Naive thymus-derived CD4-positive, alpha-beta T cell (primary cell): ENCODE results near the gene ZNF594. TPM values are rescaled to one million over a fixed set of nuclear protein-coding genes. Genes with fewer than 3 reads are reported as not detected.

Experiments used
- ATAC-seq: fragments of 150-1000 bp; cut with Tn5 transposase; 2 replicates; pipeline ENCODE4 v1.10.0; 2021; ENCODE audit warnings: mild to moderate bottlenecking, moderate library complexity
- CTCF ChIA-PET: fragments of 350-600 bp; sonication (Branson Sonifier 250); formaldehyde crosslinking; loops from one replicate; lab custom pipeline; 2021; ENCODE audit warnings: antibody characterized with exemption; lab: Charles Lee
- POLR2A ChIA-PET: fragments of 350-600 bp; sonication (Branson Sonifier 250); formaldehyde crosslinking; loops from one replicate; lab custom pipeline; 2021; ENCODE audit warnings: antibody characterized with exemption, inconsistent platforms; lab: Charles Lee
- DNase-seq, 9 donors: peaks; one replicate each; pipeline versions ENCODE4 v3.0.0 to v3.0.0-alpha.2; 2020 to 2022; ENCODE audit warnings: mixed read lengths in 1 of 9
- H3K27ac ChIP-seq: one replicate; pipeline ENCODE4 v1.7.0; 2013; ENCODE audit warnings: mild to moderate bottlenecking, low read depth, low read length, moderate library complexity
- H3K27me3 ChIP-seq, 2 donors: one replicate each; pipeline ENCODE4 v1.7.0; 2013; ENCODE audit warnings: low read length in 2 of 2, mild to moderate bottlenecking in 2 of 2, moderate library complexity in 2 of 2; ENCODE audit not compliant: control insufficient read depth in 2 of 2, insufficient read depth in 2 of 2
- H3K36me3 ChIP-seq, 3 experiments: 1 replicate in 2 of 3; 2 replicates in 1 of 3; pipeline ENCODE4 v1.7.0; 2013; ENCODE audit warnings: low read length in 3 of 3, mild to moderate bottlenecking in 3 of 3, moderate library complexity in 1 of 3; ENCODE audit not compliant: insufficient read depth in 3 of 3, control insufficient read depth in 2 of 3
- H3K4me1 ChIP-seq, 2 donors: one replicate each; pipeline ENCODE4 v1.7.0; 2013; ENCODE audit warnings: low read length in 2 of 2, mild to moderate bottlenecking in 2 of 2, moderate library complexity in 1 of 2; ENCODE audit not compliant: control insufficient read depth in 2 of 2, insufficient read depth in 2 of 2
- H3K4me3 ChIP-seq: 2 replicates; pipeline ENCODE4 v1.7.0; 2013; ENCODE audit warnings: mild to moderate bottlenecking, low read length
- H3K9me3 ChIP-seq, 3 experiments: 1 replicate in 2 of 3; 2 replicates in 1 of 3; pipeline ENCODE4 v1.7.0; 2013; ENCODE audit warnings: low read length in 3 of 3; ENCODE audit not compliant: control insufficient read depth in 2 of 3
- H3K27ac Mint-ChIP-seq, 9 donors: one replicate each; pipeline ENCODE4 v1.8.0; 2020 to 2022; ENCODE audit warnings: mixed read lengths in 9 of 9, mild to moderate bottlenecking in 8 of 9, moderate library complexity in 5 of 9, inconsistent platforms in 2 of 9
- H3K27me3 Mint-ChIP-seq, 5 donors: one replicate each; pipeline ENCODE4 v1.8.0; 2021 to 2022; ENCODE audit warnings: mixed read lengths in 5 of 5, mild to moderate bottlenecking in 1 of 5
- H3K36me3 Mint-ChIP-seq, 5 donors: one replicate each; pipeline ENCODE4 v1.8.0; 2020 to 2022; ENCODE audit warnings: mixed read lengths in 5 of 5, mild to moderate bottlenecking in 3 of 5, inconsistent platforms in 1 of 5
- H3K4me1 Mint-ChIP-seq, 7 donors: one replicate each; pipeline ENCODE4 v1.8.0; 2020 to 2022; ENCODE audit warnings: mixed read lengths in 7 of 7, mild to moderate bottlenecking in 3 of 7, inconsistent platforms in 1 of 7
- H3K4me3 Mint-ChIP-seq, 10 donors: one replicate each; pipeline ENCODE4 v1.8.0; 2020 to 2022; ENCODE audit warnings: mild to moderate bottlenecking in 10 of 10, mixed read lengths in 10 of 10, moderate library complexity in 6 of 10, inconsistent platforms in 2 of 10
- H3K9me3 Mint-ChIP-seq, 11 donors: one replicate each; pipeline ENCODE4 v1.8.0; 2020 to 2022; ENCODE audit warnings: mixed read lengths in 11 of 11, mild to moderate bottlenecking in 4 of 11, inconsistent platforms in 1 of 11, moderate library complexity in 1 of 11
- intact Hi-C, 2 donors: fragments of 100-400 bp; cut with micrococcal nuclease; formaldehyde crosslinking; loops; one replicate each; pipeline ENCODE4 v1.15.1; 2023
- polyA plus RNA-seq, 2 donors: library from polyadenylated mRNA; unstranded; fragments of 300-500 nt; fragmentation: Illumina TruSeq; gene quantifications; one replicate each; pipeline ENCODE4 v1.2.3, GENCODE V29; 2021
- total RNA-seq, 6 experiments: library from RNA in 5 of 6; stranded (reverse) in 5 of 6; gene quantifications; 1 replicate in 5 of 6; 2 replicates in 1 of 6; pipeline ENCODE4 v1.2.3 and lab custom pipeline; 2021 to 2026

The ZNF594 gene
- total and polyA plus RNA-seq, 7 experiments from 2014 or later, result 2.6 to 35.7 (median 6.0) TPM

DNA sequence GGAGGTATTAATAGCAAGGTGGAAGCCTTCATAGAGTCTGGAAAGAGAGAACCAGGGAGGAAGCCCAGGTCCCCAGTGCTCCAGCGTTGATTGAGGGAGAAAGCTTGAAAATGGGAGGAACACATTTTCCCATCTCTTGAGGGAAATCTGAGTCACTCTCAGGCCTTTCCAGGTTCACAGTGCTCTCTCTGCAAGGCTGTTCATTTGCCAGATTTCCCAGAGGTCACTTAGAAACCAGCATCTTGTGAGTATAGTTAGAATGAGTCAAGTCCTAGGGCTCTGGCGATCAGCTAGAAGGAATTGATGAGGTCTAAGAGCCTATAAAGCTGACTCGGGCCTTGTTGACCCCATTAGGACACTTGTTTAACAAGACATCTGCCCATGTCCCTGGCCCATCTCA lies 17.7 kb upstream of the ZNF594 start:
- no peaks in the 10 kb centered on the region for H3K27me3 ChIP-seq
- no peak overlapping the region for H3K27ac ChIP-seq
- H3K4me3 ChIP-seq, result no peak overlapping the region
- ATAC-seq, result no peak
- H3K4me1 ChIP-seq, result no peaks in the 10 kb centered on the region
- H3K4me3 Mint-ChIP-seq, result no peak overlapping the region
- DNase-seq, result no peak
- CTCF ChIA-PET, result no interaction called here
- intact Hi-C loops, result no loop called here
- POLR2A ChIA-PET, result no interaction called here
- H3K27me3 Mint-ChIP-seq, result no peaks in the 10 kb centered on the region
- H3K9me3 ChIP-seq, result no peaks in the 10 kb centered on the region
- peak overlapping the region in 1 of 9 donors; percentile 22 for H3K27ac Mint-ChIP-seq
- no peaks in the 10 kb centered on the region for H3K9me3 Mint-ChIP-seq
- H3K36me3 ChIP-seq, result no peaks in the 10 kb centered on the region
- peaks cover 0 to 13% (median 7%) of the 10 kb centered on the region in 7 donors for H3K4me1 Mint-ChIP-seq
- H3K36me3 Mint-ChIP-seq, result peaks cover 0 to 18% (median 5%) of the 10 kb centered on the region in 5 donors

- Mint-ChIP-seq H3K36me3 (peaks cover 0 to 26% (median 16%) of the 10 kb centered on the region in 5 donors), H3K4me1 (peaks cover 0 to 4% (median 0%) of the 10 kb centered on the region in 7 donors), H3K27me3 (no peaks in the 10 kb centered on the region), H3K27ac (peak overlapping the region in 1 of 9 donors; percentile 55), H3K4me3 (no peak overlapping the region), H3K9me3 (peaks cover 0 to 5% (median 0%) of the 10 kb centered on the region in 11 donors)
- CTCF ChIA-PET, result no interaction called here
- no peak for DNase-seq
- Histone ChIP-seq H3K4me3 (no peak overlapping the region), H3K4me1 (peaks cover 0 to under 1% of the 10 kb centered on the region in 2 donors), H3K27me3 (no peaks in the 10 kb centered on the region), H3K36me3 (no peaks in the 10 kb centered on the region), H3K9me3 (no peaks in the 10 kb centered on the region), H3K27ac (no peak overlapping the region)
- no peak for ATAC-seq
- POLR2A ChIA-PET, result no interaction called here
- intact Hi-C loops, result no loop called here
Observed at GRCh38 chr17:5203908-5204294, 12.2 kb upstream of the ZNF594 start.

DNA sequence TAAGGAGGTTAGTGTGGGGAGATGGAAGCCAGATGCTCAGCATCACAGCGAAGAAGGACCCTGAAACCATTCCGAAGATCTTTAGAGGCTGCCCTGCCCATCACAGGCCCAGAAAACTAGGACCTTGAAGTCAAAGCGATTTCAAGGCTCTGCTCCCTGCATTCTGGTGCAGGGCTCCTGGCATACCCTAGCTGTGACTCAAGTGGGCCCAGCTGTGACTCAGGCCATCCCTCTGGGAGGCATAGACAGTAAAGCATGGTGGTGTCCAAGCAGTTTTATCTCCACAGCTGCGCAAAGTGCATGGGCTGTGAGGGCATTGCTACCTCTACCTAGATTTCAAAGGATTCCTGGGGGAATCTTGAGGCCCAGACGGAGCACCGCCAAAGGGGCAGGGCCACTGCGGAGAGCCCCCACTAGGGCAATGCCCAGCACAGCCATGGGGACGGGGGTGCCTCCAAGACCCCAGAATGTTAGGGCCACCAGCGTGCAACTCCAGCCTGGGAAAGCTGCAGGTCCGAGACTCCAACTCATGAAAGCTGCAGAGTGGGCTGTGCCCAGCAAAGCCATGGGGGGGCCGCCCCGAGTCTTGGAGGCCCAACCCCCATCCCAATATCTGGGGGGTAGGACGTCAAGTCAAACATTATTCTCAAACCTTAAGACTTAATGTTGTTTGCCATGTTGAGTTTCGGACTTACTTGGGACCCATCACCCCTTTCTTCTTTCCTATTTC lies 11.7 kb upstream of the ZNF594 start:
- Mint-ChIP-seq H3K27ac (no peak overlapping the region), H3K4me1 (peaks cover 0 to 9% (median 4%) of the 10 kb centered on the region in 7 donors), H3K9me3 (peaks cover 0 to 5% (median 0%) of the 10 kb centered on the region in 11 donors), H3K4me3 (no peak overlapping the region), H3K36me3 (peaks cover 0 to 26% (median 16%) of the 10 kb centered on the region in 5 donors), H3K27me3 (no peaks in the 10 kb centered on the region)
- no peaks in the 10 kb centered on the region for H3K27me3 ChIP-seq
- H3K4me1 ChIP-seq, result peaks cover 5 to 6% of the 10 kb centered on the region in 2 donors
- no peak overlapping the region for H3K27ac ChIP-seq
- no peak overlapping the region for H3K4me3 ChIP-seq
- ChIA-PET CTCF (interaction anchor here (1.0 kb wide), 1 partner anchor 9 kb away, joined by 3 read pairs; no protein-coding TSS in a partner anchor), POLR2A (no interaction called here)
- DNase-seq, result no peak
- no peaks in the 10 kb centered on the region for H3K36me3 ChIP-seq
- H3K9me3 ChIP-seq, result no peaks in the 10 kb centered on the region
- no peak for ATAC-seq
- intact Hi-C loops, result no loop called here

DNA sequence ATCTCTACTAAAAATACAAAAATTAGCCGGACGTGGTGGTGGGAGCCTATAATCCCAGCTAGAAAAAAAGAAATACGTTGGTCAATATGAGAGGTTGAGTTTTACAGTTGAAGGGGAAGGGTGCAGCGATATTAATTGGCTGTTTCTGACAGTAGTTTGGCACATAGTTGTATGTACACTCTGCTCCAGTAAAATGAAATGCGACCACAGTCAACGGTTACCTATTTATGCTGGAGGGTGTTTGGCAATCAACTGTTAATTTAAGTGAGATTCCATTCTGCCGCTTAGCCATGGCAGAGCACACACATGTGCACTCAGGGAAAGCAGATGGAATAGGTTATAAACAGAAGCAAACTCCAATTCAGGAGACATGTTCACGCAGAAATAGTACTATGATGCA lies 9.3 kb upstream of the ZNF594 start:
- ATAC-seq (no peak), DNase-seq (no peak)
- Histone ChIP-seq H3K9me3 (no peaks in the 10 kb centered on the region), H3K4me3 (no peak overlapping the region), H3K27me3 (no peaks in the 10 kb centered on the region), H3K27ac (no peak overlapping the region), H3K36me3 (no peaks in the 10 kb centered on the region), H3K4me1 (peaks cover 6 to 7% of the 10 kb centered on the region in 2 donors)
- intact Hi-C loops, result no loop called here
- Mint-ChIP-seq H3K36me3 (peaks cover 0 to 22% (median 8%) of the 10 kb centered on the region in 5 donors), H3K4me1 (peaks cover 0 to 16% (median 12%) of the 10 kb centered on the region in 7 donors), H3K4me3 (no peak overlapping the region), H3K9me3 (peaks cover 0 to 5% (median 0%) of the 10 kb centered on the region in 11 donors), H3K27me3 (no peaks in the 10 kb centered on the region), H3K27ac (no peak overlapping the region)
- ChIA-PET POLR2A (interaction anchor here (0.8 to 1.5 kb wide), 2 partner anchors 10 to 13 kb away, joined by 4 to 5 read pairs; partner anchors contain the start of gene ZNF594), CTCF (no interaction called here)

- H3K4me1 Mint-ChIP-seq, result peaks cover 0 to 16% (median 12%) of the 10 kb centered on the region in 7 donors
- peaks cover 0 to 5% (median 0%) of the 10 kb centered on the region in 11 donors for H3K9me3 Mint-ChIP-seq
- ATAC-seq, result no peak
- ChIA-PET CTCF (no interaction called here), POLR2A (interaction anchor here (0.7 to 1.5 kb wide), 3 partner anchors 9 to 36 kb away, joined by 4 to 8 read pairs (median 5); partner anchors contain the start of gene ZNF594)
- peaks cover 0 to 22% (median 8%) of the 10 kb centered on the region in 5 donors for H3K36me3 Mint-ChIP-seq
- Histone ChIP-seq H3K4me1 (peaks cover 6 to 7% of the 10 kb centered on the region in 2 donors), H3K27ac (no peak overlapping the region), H3K9me3 (no peaks in the 10 kb centered on the region), H3K27me3 (no peaks in the 10 kb centered on the region), H3K4me3 (no peak overlapping the region), H3K36me3 (no peaks in the 10 kb centered on the region)
- intact Hi-C loops, result no loop called here
- no peak overlapping the region for H3K4me3 Mint-ChIP-seq
- no peaks in the 10 kb centered on the region for H3K27me3 Mint-ChIP-seq
- no peak overlapping the region for H3K27ac Mint-ChIP-seq
- DNase-seq, result no peak
Observed at GRCh38 chr17:5200360-5200759, 8.7 kb upstream of the ZNF594 start.

DNA sequence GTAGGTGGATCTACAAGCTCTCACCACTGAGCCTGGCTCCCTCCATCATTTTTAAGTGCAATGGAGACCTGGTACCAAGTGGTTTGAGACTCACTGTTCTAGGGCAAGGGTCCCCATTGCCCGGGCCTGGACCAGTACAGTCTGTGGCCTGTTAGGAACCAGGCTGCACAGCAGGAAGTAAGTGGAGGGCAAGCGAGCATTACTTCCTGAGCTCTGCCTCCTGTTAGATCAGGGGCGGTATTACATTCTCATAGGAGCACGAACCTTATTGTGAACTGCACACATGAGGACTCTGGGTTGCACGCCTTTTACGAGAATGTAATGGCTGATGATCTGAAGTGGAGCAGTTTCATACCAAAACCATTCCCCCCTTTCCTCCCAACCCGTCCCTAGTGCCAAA lies 6.8 kb upstream of the ZNF594 start:
- intact Hi-C loops, result loop anchor here (10.0 kb wide), 2 partner anchors 254 to 386 kb away; partner anchors contain the start of genes PFN1 (in 2 of the 2), RNF167 (in 2 of the 2), SLC25A11 (in 2 of the 2) and NLRP1 (in 1 of the 2)
- Histone ChIP-seq H3K4me1 (peaks cover 6 to 7% of the 10 kb centered on the region in 2 donors), H3K27me3 (no peaks in the 10 kb centered on the region), H3K27ac (no peak overlapping the region), H3K4me3 (no peak overlapping the region), H3K36me3 (no peaks in the 10 kb centered on the region), H3K9me3 (no peaks in the 10 kb centered on the region)
- ATAC-seq (no peak), DNase-seq (no peak)
- ChIA-PET POLR2A (interaction anchor here (1.2 to 1.3 kb wide), 2 partner anchors 31 to 84 kb away, joined by 3 read pairs; no protein-coding TSS in a partner anchor), CTCF (interaction anchor here (0.7 to 1.5 kb wide), 7 partner anchors 40 to 335 kb away, joined by 3 to 5 read pairs (median 3); no protein-coding TSS in a partner anchor)
- Mint-ChIP-seq H3K9me3 (no peaks in the 10 kb centered on the region), H3K27ac (peak overlapping the region in 3 of 9 donors; percentile 21 to 74 (median 51)), H3K36me3 (peaks cover 0 to 16% (median 0%) of the 10 kb centered on the region in 5 donors), H3K4me1 (peaks cover 0 to 13% (median 11%) of the 10 kb centered on the region in 7 donors), H3K4me3 (peak overlapping the region in 1 of 10 donors; percentile 10), H3K27me3 (no peaks in the 10 kb centered on the region)
